ENCODE data around the gene SLC29A2. TPM values are rescaled to one million over a fixed set of nuclear protein-coding genes. Genes with fewer than 3 reads are reported as not detected.
"Not testable (repeated sequence)": the region's sequence is repeated elsewhere in the genome, so short reads cannot be mapped to it uniquely, and the experiment has no call there.

The SLC29A2 gene
- polyA plus RNA-seq, 5 donors = 7.1 to 12.0 (median 9.5) TPM

DNA sequence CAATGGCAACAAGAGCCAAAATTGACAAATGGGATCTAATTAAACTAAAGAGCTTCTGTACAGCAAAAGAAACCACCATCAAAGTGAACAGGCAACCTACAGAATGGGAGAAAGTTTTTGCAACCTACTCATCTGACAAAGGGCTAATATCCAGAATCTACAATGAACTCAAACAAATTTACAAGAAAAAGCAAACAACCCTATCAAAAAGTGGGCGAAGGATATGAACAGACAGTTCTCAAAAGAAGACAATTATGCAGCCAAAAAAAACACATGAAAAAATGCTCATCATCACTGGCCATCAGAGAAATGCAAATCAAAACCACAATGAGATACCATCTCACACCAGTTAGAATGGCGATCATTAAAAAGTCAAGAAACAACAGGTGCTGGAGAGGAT lies 51.3 kb downstream of the SLC29A2 start:
- DNase-seq = not testable (repeated sequence)

DNA sequence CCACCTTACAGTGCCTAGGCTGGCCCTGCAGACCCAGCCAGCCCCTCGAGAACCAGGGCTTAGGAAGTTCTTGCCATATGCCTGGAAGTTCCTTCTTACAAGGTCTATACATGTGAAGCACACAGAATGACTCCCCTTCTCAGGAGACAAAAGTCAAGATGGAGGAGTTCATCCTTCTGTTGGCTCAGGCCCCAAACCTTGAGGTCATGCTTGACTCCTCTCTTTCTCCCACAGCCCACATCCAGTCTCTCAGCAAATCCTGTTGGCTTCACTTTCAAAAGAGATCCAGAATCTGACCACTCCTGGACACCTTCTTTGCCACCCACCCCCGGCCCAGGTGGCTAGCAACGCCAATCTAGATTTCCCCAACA lies 53.0 kb downstream of the SLC29A2 start:
- no peak for DNase-seq

DNA sequence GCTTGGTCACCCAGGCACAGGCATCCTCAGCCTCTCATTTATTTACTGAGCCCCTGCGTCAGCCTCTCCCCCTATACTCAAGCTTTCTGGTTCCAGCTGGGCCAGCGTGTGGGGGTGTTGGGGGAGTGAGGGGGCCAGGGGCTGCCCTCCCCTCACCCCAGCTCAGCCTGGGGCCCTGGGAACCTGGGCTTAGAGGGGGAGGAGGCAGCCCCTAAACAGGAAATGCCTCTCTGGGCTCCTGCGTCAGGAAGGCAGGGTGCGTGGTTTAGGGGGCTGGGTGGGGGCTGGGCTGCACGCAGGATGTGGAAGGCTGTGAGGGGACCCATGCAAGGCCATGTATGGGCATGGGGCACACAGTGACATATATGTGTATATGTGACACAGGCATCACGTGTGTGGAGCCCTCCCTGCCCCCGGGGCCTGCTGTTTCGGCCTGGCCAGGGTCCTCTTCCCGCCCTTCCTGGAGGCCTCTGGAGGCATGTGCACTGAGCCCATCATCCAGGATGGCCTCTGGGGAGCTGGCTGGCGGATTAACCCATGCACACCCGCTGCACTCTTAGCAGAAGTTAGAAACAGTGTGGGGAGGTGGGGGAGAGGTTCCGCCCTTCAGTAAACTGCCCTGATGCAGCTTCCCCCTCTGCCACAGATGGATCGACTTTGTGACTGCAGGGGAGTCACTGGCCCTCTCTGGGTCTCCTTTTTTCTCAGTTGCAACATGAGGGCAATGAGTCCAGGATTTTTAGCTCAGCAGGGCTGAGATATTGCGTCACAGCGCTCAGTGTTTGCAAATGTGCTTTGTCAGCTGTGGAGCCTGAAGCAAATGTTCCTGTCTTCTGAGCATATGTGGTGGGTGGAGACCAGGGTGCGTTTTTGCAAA lies 53.6 kb downstream of the SLC29A2 start:
- peak; percentile 71 to 78 for DNase-seq

DNA sequence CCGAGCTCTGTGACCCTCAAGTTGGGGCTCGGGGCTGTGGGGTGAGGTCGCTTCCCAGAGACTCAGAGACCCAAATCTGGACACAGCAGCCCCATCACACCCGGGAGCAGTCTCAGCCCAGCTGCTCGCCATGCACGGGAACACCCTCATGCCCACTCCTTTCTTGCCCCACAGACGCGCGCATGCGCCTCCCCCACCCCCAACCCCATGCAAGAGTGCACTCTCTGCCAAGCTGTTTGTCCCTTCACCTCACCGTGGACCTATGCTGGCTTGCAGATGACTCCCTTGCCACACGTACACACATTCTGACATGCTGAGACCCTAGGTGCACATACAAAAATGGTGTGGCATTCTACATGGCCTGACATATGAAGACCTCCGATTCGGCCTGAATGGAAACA lies 54.2 kb downstream of the SLC29A2 start:
- peak; percentile 71 to 75 for DNase-seq

DNA sequence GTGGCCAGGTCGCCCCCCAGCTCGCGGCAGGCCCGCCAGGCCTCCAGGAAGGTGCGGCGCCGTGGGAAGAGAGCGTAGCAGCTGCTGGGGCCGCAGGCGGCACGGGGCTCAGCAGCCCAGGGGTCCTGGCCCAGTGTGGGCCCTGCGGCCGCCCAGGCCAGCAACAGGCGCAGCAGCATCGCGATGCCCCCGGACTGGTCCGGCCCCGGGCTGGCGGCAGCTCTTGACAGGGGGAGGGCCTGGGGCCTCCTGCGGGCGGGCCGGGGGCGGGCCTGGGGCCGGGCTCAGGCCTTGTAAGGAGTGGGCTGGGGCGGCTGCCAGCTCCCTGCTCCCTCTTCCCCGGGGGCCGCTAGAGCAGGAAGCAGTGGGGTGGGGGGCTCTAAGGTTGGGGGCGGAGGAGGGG lies 54.7 kb downstream of the SLC29A2 start, which contains the start of gene CD248:
Gene CD248 (minus strand): TSS at position 196 of the 403 bp plus-strand sequence. CDS start 17 bp downstream, at position 179.
- peak; percentile 89 to 91 for DNase-seq

DNA sequence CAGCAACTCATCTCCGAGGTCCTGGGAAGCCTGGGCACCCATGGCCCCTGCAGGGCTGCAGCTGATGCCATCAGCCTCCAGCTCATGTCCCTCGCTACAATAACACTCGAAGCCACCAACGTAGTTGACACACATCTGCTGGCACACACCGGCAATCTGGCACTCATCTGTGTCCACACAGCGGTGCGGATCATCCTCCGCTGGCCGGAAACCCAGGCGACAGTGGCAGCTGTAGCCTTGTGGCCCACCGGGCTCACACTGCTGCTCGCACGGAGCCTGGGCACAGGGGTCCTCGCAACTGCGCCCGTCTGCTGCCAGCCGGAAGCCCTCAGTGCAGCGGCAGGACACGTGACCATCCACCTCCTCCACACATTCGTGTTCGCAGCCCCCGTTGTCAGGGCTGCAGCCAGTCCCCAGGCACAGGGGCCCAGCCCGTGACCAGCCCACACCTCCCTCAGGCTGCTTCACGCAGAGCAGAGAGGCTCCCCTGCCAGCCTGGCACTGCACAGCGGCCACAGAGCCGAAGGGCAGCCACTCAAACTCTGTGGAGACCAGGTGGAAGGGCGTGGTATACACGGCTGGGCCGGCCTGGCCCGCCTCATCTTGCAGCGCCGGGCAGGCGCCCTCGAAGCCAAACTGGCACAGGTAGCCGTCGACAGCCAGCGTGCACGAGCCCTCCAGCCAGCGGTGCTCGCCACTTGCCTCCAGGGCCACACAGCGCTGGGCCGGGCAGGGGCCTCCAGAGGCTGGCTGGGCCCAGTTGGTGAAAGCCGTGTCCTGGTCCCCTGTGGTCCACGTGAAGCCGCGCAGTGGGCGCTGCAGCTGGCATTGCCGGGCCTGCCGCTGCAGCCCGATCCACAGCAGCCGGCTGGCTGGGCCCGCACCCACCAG lies 55.4 kb downstream of the SLC29A2 start:
- DNase-seq = no peak

DNA sequence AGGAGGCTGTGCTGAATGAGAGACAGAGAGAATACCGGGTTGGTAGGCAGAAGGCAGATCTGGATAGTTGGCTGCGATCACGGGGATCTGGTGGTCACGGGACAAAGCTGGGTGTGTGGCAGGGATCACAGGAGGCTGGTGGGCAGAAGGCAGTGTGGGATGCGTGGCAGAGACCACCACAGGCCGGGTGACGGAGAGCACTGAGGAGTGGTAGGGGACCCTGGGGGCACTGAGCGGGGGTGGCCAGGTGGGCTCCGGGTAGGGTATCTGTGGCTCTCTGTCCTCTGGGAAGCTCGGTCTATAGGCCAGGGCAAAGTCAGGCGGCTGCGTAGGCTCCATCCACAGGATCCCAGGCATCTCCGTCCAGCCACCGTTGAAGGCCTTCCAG lies 56.1 kb downstream of the SLC29A2 start:
- no peak for DNase-seq

DNA sequence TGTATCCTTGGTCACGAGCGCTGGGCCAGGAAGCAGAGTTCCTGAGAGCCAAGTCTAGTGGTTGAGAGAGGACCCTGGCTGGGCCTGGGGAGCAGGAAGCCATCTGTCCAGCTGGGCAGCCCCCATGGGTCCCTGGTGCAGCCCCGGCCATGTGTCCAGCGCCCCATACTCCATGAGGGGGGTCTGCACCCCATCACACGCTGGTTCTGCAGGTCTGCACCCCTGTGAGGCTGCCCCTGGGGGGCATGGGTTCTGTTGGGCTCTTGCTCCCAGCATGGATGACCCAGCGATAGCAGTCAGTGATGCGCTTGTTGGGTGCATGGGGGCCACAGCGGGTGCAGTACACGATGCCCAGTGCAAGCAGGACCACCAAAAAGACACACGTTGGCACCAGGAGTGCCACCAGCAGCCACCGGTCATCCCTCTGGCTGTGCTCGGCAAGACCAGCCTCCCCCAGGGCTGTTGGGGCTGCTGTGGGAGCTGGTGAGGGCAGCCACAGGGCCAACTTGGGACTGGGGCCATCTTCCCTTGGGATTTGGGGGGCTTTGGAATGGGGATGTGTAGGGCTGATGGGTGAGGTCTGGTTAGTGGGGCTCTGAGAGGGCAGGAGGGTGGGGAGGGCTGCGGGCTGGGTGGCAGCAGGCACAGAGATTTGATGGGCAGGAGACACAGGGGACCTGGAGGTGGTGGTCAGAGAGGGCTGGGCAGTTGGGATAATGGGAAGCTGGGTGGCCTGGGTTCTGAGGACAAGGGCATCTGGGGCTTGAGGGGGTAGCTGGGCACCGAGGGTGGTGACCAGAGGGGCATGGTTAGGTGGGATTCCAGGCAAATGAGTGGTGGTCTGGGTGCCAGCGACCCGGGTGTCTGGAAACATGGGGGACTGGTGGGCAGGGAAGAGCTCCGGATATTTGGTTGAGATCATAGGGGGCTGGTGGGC lies 56.7 kb downstream of the SLC29A2 start:
- DNase-seq = no peak

DNA sequence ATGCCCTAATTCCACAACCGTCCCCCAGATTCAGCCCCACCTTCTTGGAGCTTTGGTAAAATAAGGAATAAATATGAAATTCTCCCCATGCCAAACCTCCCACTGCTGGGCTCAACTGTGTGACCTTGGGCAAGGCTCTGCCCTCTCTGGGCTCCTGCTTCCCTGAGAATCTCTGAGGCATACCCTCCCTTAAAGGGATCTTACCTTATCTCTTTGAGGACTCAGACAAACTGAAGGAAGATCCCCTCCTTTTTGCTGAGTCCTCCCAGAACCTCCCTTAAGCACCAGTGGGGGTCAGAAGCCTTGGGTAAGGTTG lies 57.4 kb downstream of the SLC29A2 start:
- no peak for DNase-seq

DNA sequence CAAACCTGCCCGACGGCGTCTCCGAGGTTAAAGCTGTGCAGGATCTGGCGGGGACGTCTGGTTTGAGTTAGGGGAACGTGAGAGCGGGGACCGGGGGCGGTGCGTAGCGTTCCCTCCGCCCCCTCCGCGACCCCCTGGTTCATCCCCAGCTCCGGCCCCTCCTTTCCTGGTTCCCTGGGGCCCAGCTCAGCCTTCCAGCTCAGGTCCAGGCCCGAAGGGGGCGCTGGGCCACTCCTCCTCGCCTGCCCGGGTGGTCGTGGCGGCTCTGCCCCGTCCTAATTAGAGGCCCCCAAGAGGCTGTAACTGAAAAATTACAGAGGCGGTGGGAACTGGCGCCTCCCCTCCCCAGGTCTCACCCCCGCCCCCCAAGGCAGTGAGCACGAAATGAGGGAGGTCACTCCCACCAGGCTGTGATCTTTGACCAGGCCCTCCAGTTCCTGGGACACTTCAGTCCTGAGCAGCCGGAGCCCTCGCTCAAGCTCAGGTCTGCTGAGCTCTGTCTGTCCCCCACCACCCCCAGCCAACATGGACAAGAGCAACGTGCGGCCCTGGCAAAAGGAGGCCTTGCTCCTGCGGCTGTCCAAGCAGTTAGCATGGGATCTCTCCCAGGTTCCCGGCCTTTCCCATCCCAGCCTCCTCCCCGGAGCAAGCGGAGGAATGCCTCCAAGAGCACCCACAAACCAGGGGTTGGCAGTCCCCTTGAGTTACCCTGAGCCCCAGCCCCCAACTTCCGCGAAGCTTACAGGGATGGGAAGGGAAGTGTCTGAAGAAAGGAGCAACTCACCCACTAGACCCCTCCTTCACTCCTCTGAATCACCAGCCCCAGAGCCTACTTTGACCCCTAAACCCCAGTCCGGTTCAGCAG lies 58.0 kb downstream of the SLC29A2 start:
- DNase-seq = peak in 1 of 2 donors; percentile 82

DNA sequence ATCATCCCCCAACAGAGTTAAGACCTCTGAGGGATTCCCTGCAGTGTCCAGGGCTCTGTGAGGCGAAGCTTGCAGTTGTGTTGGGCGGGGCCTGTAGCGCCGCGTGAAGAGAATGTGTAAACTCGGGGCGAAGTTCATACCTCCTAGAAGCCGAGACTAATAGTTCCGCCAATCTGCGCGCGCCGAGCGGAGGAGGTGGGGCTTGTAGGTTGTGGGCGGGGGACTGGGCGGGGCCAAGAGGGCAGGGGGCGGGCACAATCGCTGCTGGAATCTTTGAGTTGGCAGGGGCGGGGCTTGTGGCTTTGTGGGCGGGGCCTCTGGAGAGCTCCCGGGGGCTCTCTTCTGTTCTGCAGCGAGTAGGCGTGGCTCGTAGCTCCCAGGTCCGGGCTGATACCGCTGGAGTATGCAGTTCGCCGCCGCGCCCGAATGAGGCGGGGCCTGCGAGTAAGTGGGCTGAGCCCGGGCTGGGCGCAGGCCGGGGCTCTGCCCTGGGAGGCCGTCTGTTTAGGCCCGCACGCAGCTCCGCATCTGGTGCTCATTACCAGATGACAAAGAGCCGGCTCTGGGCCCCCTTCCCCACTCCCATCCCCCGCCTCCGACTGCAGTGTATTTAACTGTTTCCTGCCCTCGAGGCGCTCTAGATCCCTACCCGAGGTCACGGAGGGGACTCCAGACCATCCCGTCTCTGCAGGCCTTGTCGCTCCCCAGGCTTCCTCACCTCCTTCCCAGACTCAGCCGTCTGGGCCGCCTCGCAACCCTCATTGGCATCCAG lies 58.8 kb downstream of the SLC29A2 start:
- DNase-seq = peak; percentile 97 to 98

Other genes starting within 250 kb of the SLC29A2 start
- 10 to 100 TPM; 15.5 to 28.9 (median 21.4) TPM for gene KLC2, start 114.1 kb downstream of the SLC29A2 start, polyA plus RNA-seq (ENCODE audit: insufficient read depth in 1 of 5, insufficient read length in 5 of 5, low replicate concordance in 1 of 5)
- gene RAB1B, start 103.1 kb downstream of the SLC29A2 start, polyA plus RNA-seq (ENCODE audit: insufficient read depth in 1 of 5, insufficient read length in 5 of 5, low replicate concordance in 1 of 5) = 100 to 1,000 TPM; 107 to 161 (median 120) TPM
- 1 to 10 TPM; 3.4 to 5.2 (median 4.0) TPM for gene CNIH2, start 93.6 kb downstream of the SLC29A2 start, polyA plus RNA-seq (ENCODE audit: insufficient read depth in 1 of 5, insufficient read length in 5 of 5, low replicate concordance in 1 of 5)
- gene YIF1A, start 82.6 kb downstream of the SLC29A2 start, polyA plus RNA-seq (ENCODE audit: insufficient read depth in 1 of 5, insufficient read length in 5 of 5, low replicate concordance in 1 of 5) = 10 to 100 TPM; 26.3 to 66.5 (median 38.8) TPM
- under 1 TPM; 0.33 to 0.51 (median 0.40) TPM for gene TMEM151A, start 79.9 kb downstream of the SLC29A2 start, polyA plus RNA-seq (ENCODE audit: insufficient read depth in 1 of 5, insufficient read length in 5 of 5, low replicate concordance in 1 of 5)
- 100 to 1,000 TPM in 2 of 5 donors, 10 to 100 TPM in 3; 67.2 to 162 (median 89.2) TPM for gene CD248, start 54.7 kb downstream of the SLC29A2 start, polyA plus RNA-seq (ENCODE audit: insufficient read depth in 1 of 5, insufficient read length in 5 of 5, low replicate concordance in 1 of 5)
- 1 to 10 TPM; 2.1 to 4.5 (median 3.5) TPM for gene RIN1, start 35.3 kb downstream of the SLC29A2 start, polyA plus RNA-seq (ENCODE audit: insufficient read depth in 1 of 5, insufficient read length in 5 of 5, low replicate concordance in 1 of 5)
- 10 to 100 TPM; 21.8 to 32.5 (median 25.1) TPM for gene BRMS1, start 26.7 kb downstream of the SLC29A2 start, polyA plus RNA-seq (ENCODE audit: insufficient read depth in 1 of 5, insufficient read length in 5 of 5, low replicate concordance in 1 of 5)
- 10 to 100 TPM; 28.1 to 38.5 (median 31.5) TPM for gene B4GAT1, start 24.1 kb downstream of the SLC29A2 start, polyA plus RNA-seq (ENCODE audit: insufficient read depth in 1 of 5, insufficient read length in 5 of 5, low replicate concordance in 1 of 5)
- under 1 TPM; 0.14 to 0.38 (median 0.17) TPM for gene NPAS4, start 49.3 kb upstream of the SLC29A2 start, polyA plus RNA-seq (ENCODE audit: insufficient read depth in 1 of 5, insufficient read length in 5 of 5, low replicate concordance in 1 of 5)
- 10 to 100 TPM; 63.2 to 78.7 (median 73.0) TPM for gene MRPL11, start 67.1 kb upstream of the SLC29A2 start, polyA plus RNA-seq (ENCODE audit: insufficient read depth in 1 of 5, insufficient read length in 5 of 5, low replicate concordance in 1 of 5)
- 1 to 10 TPM; 4.1 to 6.2 (median 4.6) TPM for gene PELI3, start 95.1 kb upstream of the SLC29A2 start, polyA plus RNA-seq (ENCODE audit: insufficient read depth in 1 of 5, insufficient read length in 5 of 5, low replicate concordance in 1 of 5)
- 10 to 100 TPM; 13.5 to 25.4 (median 15.8) TPM for gene DPP3, start 108.7 kb upstream of the SLC29A2 start, polyA plus RNA-seq (ENCODE audit: insufficient read depth in 1 of 5, insufficient read length in 5 of 5, low replicate concordance in 1 of 5)
- gene BBS1, start 138.9 kb upstream of the SLC29A2 start, polyA plus RNA-seq (ENCODE audit: insufficient read depth in 1 of 5, insufficient read length in 5 of 5, low replicate concordance in 1 of 5) = 10 to 100 TPM; 54.5 to 80.1 (median 58.5) TPM
- gene ZDHHC24, start 174.3 kb upstream of the SLC29A2 start, polyA plus RNA-seq (ENCODE audit: insufficient read depth in 1 of 5, insufficient read length in 5 of 5, low replicate concordance in 1 of 5) = 1 to 10 TPM; 3.8 to 6.9 (median 5.7) TPM
- gene ACTN3, start 175.1 kb upstream of the SLC29A2 start, polyA plus RNA-seq (ENCODE audit: insufficient read depth in 1 of 5, insufficient read length in 5 of 5, low replicate concordance in 1 of 5) = 1 to 10 TPM in 1 of 5 donors, under 1 TPM in 1, not detected in 3; 0.24 to 3.8 TPM
- 10 to 100 TPM; 33.9 to 54.7 (median 51.8) TPM for gene CTSF, start 196.8 kb upstream of the SLC29A2 start, polyA plus RNA-seq (ENCODE audit: insufficient read depth in 1 of 5, insufficient read length in 5 of 5, low replicate concordance in 1 of 5)
- under 1 TPM; 0.10 to 0.18 (median 0.15) TPM for gene CCDC87, start 221.3 kb upstream of the SLC29A2 start, polyA plus RNA-seq (ENCODE audit: insufficient read depth in 1 of 5, insufficient read length in 5 of 5, low replicate concordance in 1 of 5)
- gene CCS, start 221.4 kb upstream of the SLC29A2 start, polyA plus RNA-seq (ENCODE audit: insufficient read depth in 1 of 5, insufficient read length in 5 of 5, low replicate concordance in 1 of 5) = 10 to 100 TPM; 69.4 to 95.7 (median 82.2) TPM
- gene RBM14, start 244.9 kb upstream of the SLC29A2 start, polyA plus RNA-seq (ENCODE audit: insufficient read depth in 1 of 5, insufficient read length in 5 of 5, low replicate concordance in 1 of 5) = 10 to 100 TPM; 69.2 to 90.3 (median 81.2) TPM